B cell (primary cell): ENCODE data around the gene WTAP. TPM values are rescaled to one million over a fixed set of nuclear protein-coding genes. Genes with fewer than 3 reads are reported as not detected.
"Not testable (repeated sequence)": the region's sequence is repeated elsewhere in the genome, so short reads cannot be mapped to it uniquely, and the experiment has no call there.

Experiments
- ATAC-seq: fragments of 200-7000 bp; cut with Tn5 transposase; one replicate; pipeline ENCODE4 v1.10.0; 2021; ENCODE audit warnings: low read depth, mild to moderate bottlenecking, moderate number of reproducible peaks, moderate library complexity
- CTCF ChIA-PET: fragments of 350-600 bp; sonication (Branson Sonifier 250); formaldehyde crosslinking; loops from one replicate; lab custom pipeline; 2021; ENCODE audit warnings: antibody characterized with exemption, inconsistent platforms; lab: Charles Lee
- POLR2A ChIA-PET: fragments of 350-600 bp; sonication (Branson Sonifier 250); formaldehyde crosslinking; loops from one replicate; lab custom pipeline; 2021; ENCODE audit warnings: antibody characterized with exemption; lab: Charles Lee
- DNase-seq: peaks from one replicate; pipeline ENCODE4 v3.0.0; 2013
- H2AFZ ChIP-seq: 2 replicates; pipeline ENCODE4 v1.6.1; 2012; ENCODE audit warnings: mild to moderate bottlenecking, low read depth, low read length; ENCODE audit not compliant: insufficient read depth, poor library complexity, severe bottlenecking
- H3K27ac ChIP-seq, 2 donors: 1 replicate in 1 of 2; 2 replicates in 1 of 2; pipeline ENCODE4 v1.5.1; 2012 to 2013; ENCODE audit warnings: low read length in 2 of 2, mild to moderate bottlenecking in 2 of 2, moderate library complexity in 1 of 2
- H3K27me3 ChIP-seq, 4 experiments: fragments of 200-600 bp in 1 of 4; sonication (generic) in 1 of 4; replicated peaks in 1 of 4; 1 replicate in 2 of 4; 2 replicates in 2 of 4; pipeline versions ENCODE4 v1.6.1 to v1.7.0; 2013 to 2016; ENCODE audit warnings: low read length in 3 of 4, mild to moderate bottlenecking in 2 of 4, mixed read lengths in 1 of 4, moderate library complexity in 1 of 4; ENCODE audit not compliant: insufficient read depth in 4 of 4, control insufficient read depth in 3 of 4; ENCODE audit errors: control extremely low read depth in 1 of 4
- H3K36me3 ChIP-seq, 2 experiments: replicated peaks in 1 of 2; 1 replicate in 1 of 2; 2 replicates in 1 of 2; pipeline versions ENCODE4 v1.6.1 to v1.7.1; 2013; ENCODE audit warnings: low read length in 1 of 2; ENCODE audit not compliant: insufficient read depth in 2 of 2, control insufficient read depth in 1 of 2; ENCODE audit errors: control extremely low read depth in 1 of 2, extremely low read depth in 1 of 2
- H3K4me1 ChIP-seq, 2 donors: fragments of 200-600 bp in 1 of 2; sonication (generic) in 1 of 2; 1 replicate in 1 of 2; 2 replicates in 1 of 2; pipeline versions ENCODE4 v1.5.1 to v1.6.1; 2013 to 2017; ENCODE audit warnings: low read length in 2 of 2; ENCODE audit not compliant: control insufficient read depth in 2 of 2, insufficient read depth in 2 of 2
- H3K4me2 ChIP-seq: replicated peaks from 2 replicates; pipeline ENCODE3; 2012; ENCODE audit warnings: mild to moderate bottlenecking, low read depth, low read length; ENCODE audit not compliant: poor library complexity, severe bottlenecking
- H3K4me3 ChIP-seq, 5 experiments: fragments of 200-600 bp in 1 of 5; sonication (generic) in 1 of 5; 1 replicate in 3 of 5; 2 replicates in 2 of 5; pipeline versions ENCODE4 v1.5.1 to v1.7.0; 2011 to 2016; ENCODE audit warnings: low read length in 4 of 5, mild to moderate bottlenecking in 4 of 5, low read depth in 2 of 5, control low read depth in 1 of 5, moderate library complexity in 1 of 5; ENCODE audit not compliant: insufficient read depth in 1 of 5; ENCODE audit errors: control extremely low read depth in 1 of 5, extremely low read depth in 1 of 5
- H3K79me2 ChIP-seq: fragments of 200-600 bp; sonication (generic); one replicate; pipeline ENCODE4 v1.6.0; 2016; ENCODE audit warnings: low read length; ENCODE audit not compliant: control insufficient read depth, insufficient read depth
- H3K9ac ChIP-seq: fragments of 200-600 bp; sonication (generic); 2 replicates; pipeline ENCODE4 v1.6.1; 2017; ENCODE audit warnings: mild to moderate bottlenecking, low read length, moderate library complexity
- H3K9me3 ChIP-seq, 3 donors: one replicate each; pipeline versions ENCODE4 v1.6.1 to v1.7.1; 2013; ENCODE audit warnings: low read length in 2 of 3; ENCODE audit not compliant: control insufficient read depth in 2 of 3, insufficient read depth in 1 of 3; ENCODE audit errors: control extremely low read depth in 1 of 3
- H4K20me1 ChIP-seq: 2 replicates; pipeline ENCODE4 v1.6.0; 2012; ENCODE audit warnings: mild to moderate bottlenecking, low read length; ENCODE audit not compliant: insufficient read depth, control insufficient read depth, poor library complexity, severe bottlenecking
- H3K27ac Mint-ChIP-seq: one replicate; pipeline ENCODE4 v1.8.0; 2021; ENCODE audit warnings: mixed read lengths
- H3K27me3 Mint-ChIP-seq: one replicate; pipeline ENCODE4 v1.8.0; 2021; ENCODE audit warnings: mixed read lengths
- H3K4me1 Mint-ChIP-seq: one replicate; pipeline ENCODE4 v1.8.0; 2021; ENCODE audit warnings: mixed read lengths
- H3K4me3 Mint-ChIP-seq: one replicate; pipeline ENCODE4 v1.8.0; 2021; ENCODE audit warnings: mixed read lengths
- H3K9me3 Mint-ChIP-seq: one replicate; pipeline ENCODE4 v1.8.0; 2022; ENCODE audit warnings: mixed read lengths; ENCODE audit not compliant: insufficient read depth
- EZH2 ChIP-seq: IDR thresholded peaks from 2 replicates; pipeline ENCODE4 v1.6.1; 2012; ENCODE audit warnings: borderline replicate concordance, low read depth, mild to moderate bottlenecking, moderate library complexity, low read length; ENCODE audit not compliant: insufficient read depth, poor library complexity, severe bottlenecking
- WGBS: methylation state at CpG from one replicate; pipeline ENCODE4 v1.1.5; 2013; ENCODE audit warnings: missing lambda C conversion rate; ENCODE audit not compliant: insufficient coverage; 5-methylcytosine and 5-hydroxymethylcytosine counted together
- intact Hi-C: fragments of 100-400 bp; cut with micrococcal nuclease; formaldehyde crosslinking; loops from one replicate; pipeline ENCODE4 v1.10.0; 2022
- polyA plus RNA-seq: library from polyadenylated mRNA; depleted of rRNA; stranded (reverse); fragments of >200 nt; gene quantifications from 2 replicates; pipeline ENCODE4 v1.2.3, GENCODE V29; 2012
- total RNA-seq, 2 donors: library from RNA; stranded (reverse); fragments of 120-200 nt in 1 of 2; gene quantifications; 1 replicate in 1 of 2; 2 replicates in 1 of 2; pipeline versions ENCODE4 v1.2.3 to v1.2.4, GENCODE V29; 2013 to 2022
- TF ChIP-seq, protein P1 (sequence below): fragments of 200-600 bp; IDR thresholded peaks from one replicate; pipeline ENCODE4 v1.8.0; 2022; ENCODE audit warnings: antibody characterized with exemption, mild to moderate bottlenecking

The WTAP gene
- total and polyA plus RNA-seq, 2 donors (not counting 1 experiment from before 2014, with no cell fraction given) = 34.2 to 165 TPM

DNA sequence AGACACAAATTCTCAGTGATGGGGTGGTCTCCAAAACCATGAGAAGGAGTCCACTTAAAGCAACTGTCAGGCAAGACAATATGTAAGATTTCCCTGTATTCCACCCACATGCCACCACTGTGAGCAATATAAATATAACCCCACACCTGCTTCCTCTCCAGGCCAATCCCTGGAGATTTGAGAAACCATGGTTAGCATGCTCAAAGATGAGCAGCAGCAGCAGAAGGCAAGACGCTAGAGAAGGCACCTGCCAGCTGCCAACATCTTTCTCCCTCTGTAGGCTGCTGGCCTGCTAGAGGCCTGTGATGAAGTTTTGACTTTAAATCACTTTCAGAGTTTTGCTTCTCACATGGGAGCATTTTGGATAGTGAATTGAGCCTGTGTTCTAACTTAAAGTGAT lies 26.3 kb upstream of the WTAP start:
- Histone ChIP-seq H2AFZ (no peak overlapping the region), H3K27ac (no peak overlapping the region), H3K4me1 (peaks cover 6 to 7% of the 10 kb centered on the region in 2 donors), H4K20me1 (no peaks in the 10 kb centered on the region), H3K9me3 (peaks cover 0 to 6% (median 0%) of the 10 kb centered on the region in 3 donors), H3K9ac (peak overlapping the region; percentile 9), H3K4me3 (no peak overlapping the region), H3K79me2 (peaks cover 15% of the 10 kb centered on the region), H3K27me3 (no peaks in the 10 kb centered on the region), H3K36me3 (no peaks in the 10 kb centered on the region), H3K4me2 (no peak overlapping the region)
- H3K4me3 Mint-ChIP-seq = no peak overlapping the region
- no peaks in the 10 kb centered on the region for H3K9me3 Mint-ChIP-seq
- WGBS = no CpG with 5 or more reads among the region's 1 CpG
- peaks cover 13% of the 10 kb centered on the region for H3K4me1 Mint-ChIP-seq
- no peak overlapping the region for H3K27ac Mint-ChIP-seq
- no peaks in the 10 kb centered on the region for H3K27me3 Mint-ChIP-seq
- peak; percentile 60 for ATAC-seq
- ChIA-PET POLR2A (no interaction called here), CTCF (interaction anchor here (0.5 to 1.9 kb wide), 3 partner anchors 9 to 89 kb away, joined by 3 to 5 read pairs (median 5); partner anchors contain the start of gene TCP1)
- TF ChIP-seq, protein P1, sequence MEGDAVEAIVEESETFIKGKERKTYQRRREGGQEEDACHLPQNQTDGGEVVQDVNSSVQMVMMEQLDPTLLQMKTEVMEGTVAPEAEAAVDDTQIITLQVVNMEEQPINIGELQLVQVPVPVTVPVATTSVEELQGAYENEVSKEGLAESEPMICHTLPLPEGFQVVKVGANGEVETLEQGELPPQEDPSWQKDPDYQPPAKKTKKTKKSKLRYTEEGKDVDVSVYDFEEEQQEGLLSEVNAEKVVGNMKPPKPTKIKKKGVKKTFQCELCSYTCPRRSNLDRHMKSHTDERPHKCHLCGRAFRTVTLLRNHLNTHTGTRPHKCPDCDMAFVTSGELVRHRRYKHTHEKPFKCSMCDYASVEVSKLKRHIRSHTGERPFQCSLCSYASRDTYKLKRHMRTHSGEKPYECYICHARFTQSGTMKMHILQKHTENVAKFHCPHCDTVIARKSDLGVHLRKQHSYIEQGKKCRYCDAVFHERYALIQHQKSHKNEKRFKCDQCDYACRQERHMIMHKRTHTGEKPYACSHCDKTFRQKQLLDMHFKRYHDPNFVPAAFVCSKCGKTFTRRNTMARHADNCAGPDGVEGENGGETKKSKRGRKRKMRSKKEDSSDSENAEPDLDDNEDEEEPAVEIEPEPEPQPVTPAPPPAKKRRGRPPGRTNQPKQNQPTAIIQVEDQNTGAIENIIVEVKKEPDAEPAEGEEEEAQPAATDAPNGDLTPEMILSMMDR = no peak
- TF ChIP-seq EZH2 = no peak
- intact Hi-C loops = no loop called here
- DNase-seq = peak; percentile 29

DNA sequence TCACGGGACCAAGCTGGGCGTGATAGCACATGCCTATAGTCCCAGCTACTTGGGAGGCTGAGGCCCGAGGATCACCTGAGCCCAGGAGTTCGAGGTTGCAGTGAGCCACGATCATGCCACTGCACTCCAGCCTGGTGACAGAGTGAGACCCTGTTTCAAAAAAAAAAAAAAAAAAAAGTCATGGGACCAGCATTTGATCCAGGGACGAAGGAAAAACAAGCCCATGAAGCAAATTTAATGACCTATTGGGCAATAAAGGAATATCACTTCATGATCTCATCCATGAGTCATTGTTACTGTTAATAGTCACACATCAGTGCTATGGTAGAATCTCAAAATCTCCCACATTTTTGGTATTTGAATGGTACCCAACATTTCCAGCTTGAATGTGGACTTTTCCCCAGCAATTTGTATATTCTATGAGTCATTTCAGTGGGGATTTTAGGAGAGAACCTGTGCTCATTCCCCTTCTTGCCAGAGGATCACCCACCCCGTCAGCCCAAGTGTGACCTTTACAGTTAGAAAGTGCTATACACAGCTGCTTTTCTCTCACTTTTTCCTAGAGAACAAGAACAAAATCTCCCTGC lies 25.8 kb upstream of the WTAP start:
- no peak overlapping the region for H3K4me3 Mint-ChIP-seq
- DNase-seq = no peak
- no peaks in the 10 kb centered on the region for H3K27me3 ChIP-seq
- peaks cover 15% of the 10 kb centered on the region for H3K79me2 ChIP-seq
- intact Hi-C loops = no loop called here
- H3K9me3 ChIP-seq = peaks cover 0 to 6% (median 0%) of the 10 kb centered on the region in 3 donors
- peaks cover 6 to 7% of the 10 kb centered on the region in 2 donors for H3K4me1 ChIP-seq
- no peak for ATAC-seq
- no peaks in the 10 kb centered on the region for H3K27me3 Mint-ChIP-seq
- no peak overlapping the region for H3K9ac ChIP-seq
- H3K27ac Mint-ChIP-seq = no peak overlapping the region
- CTCF ChIA-PET = interaction anchor here (0.9 to 1.9 kb wide), 3 partner anchors 10 to 19 kb away, joined by 5 read pairs; no protein-coding TSS in a partner anchor
- no peak overlapping the region for H2AFZ ChIP-seq
- H3K9me3 Mint-ChIP-seq = no peaks in the 10 kb centered on the region
- H3K27ac ChIP-seq = no peak overlapping the region
- POLR2A ChIA-PET = interaction anchor here (0.7 kb wide), 1 partner anchor 89 kb away, joined by 5 read pairs; no protein-coding TSS in a partner anchor
- H3K4me2 ChIP-seq = no peak overlapping the region
- no peaks in the 10 kb centered on the region for H3K36me3 ChIP-seq
- H3K4me1 Mint-ChIP-seq = peaks cover 13% of the 10 kb centered on the region
- 90% methylated on average over 5 of the region's 7 CpGs for WGBS
- H3K4me3 ChIP-seq = no peak overlapping the region
- H4K20me1 ChIP-seq = no peaks in the 10 kb centered on the region
- TF ChIP-seq, protein P1 = no peak
- TF ChIP-seq EZH2 = no peak

DNA sequence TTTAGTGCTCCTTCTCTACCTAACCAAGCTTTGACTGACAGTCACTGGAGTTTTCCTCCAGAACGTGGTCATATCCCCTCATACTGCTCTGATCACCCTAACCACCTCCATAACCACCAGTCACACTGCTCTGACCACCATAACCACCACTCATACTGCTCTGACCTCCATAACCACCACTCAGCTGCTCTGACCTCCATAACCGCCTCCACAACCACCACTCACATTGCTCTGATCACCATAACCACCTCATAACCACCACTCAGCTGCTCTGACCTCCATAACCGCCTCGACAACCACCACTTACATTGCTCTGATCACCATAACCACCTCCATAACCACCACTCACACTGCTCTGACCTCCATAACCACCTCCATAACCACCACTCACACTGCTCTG lies 16.7 kb upstream of the WTAP start:
- H3K27ac Mint-ChIP-seq, H3K9me3 Mint-ChIP-seq, intact Hi-C loops, H3K4me2 ChIP-seq, H3K9ac ChIP-seq, DNase-seq, H3K4me3 ChIP-seq, H4K20me1 ChIP-seq, ATAC-seq, H3K9me3 ChIP-seq, H3K27me3 Mint-ChIP-seq, CTCF ChIA-PET, H3K4me3 Mint-ChIP-seq, H3K36me3 ChIP-seq, H2AFZ ChIP-seq, H3K4me1 Mint-ChIP-seq, H3K4me1 ChIP-seq, H3K27ac ChIP-seq, H3K27me3 ChIP-seq: not testable (repeated sequence)
- H3K79me2 ChIP-seq = peaks cover 39% of the 10 kb centered on the region
- POLR2A ChIA-PET = interaction anchor here (0.7 kb wide), 1 partner anchor 14 kb away, joined by 3 read pairs; no protein-coding TSS in a partner anchor
- 87% methylated on average over 2 of the region's 4 CpGs for WGBS
